ENCODE data around the gene TACC2. TPM values are rescaled to one million over a fixed set of nuclear protein-coding genes. Genes with fewer than 3 reads are reported as not detected.

TACC2 gene
- polyA plus RNA-seq, 3 donors from 2014 or later, result not detected

GRCh38 chr10:122258136-122259074, 269.4 kb downstream of the TACC2 start:
- Mint-ChIP-seq H3K9me3 (peaks cover 0 to 8% (median 5%) of the 10 kb centered on the region in 6 donors), H3K27ac (no peak overlapping the region), H3K27me3 (ENCODE audit: low read depth in 3 of 3) (peaks cover 2 to 9% (median 7%) of the 10 kb centered on the region in 3 donors)

GRCh38 chr10:122259075-122259466, 270.1 kb downstream of the TACC2 start:
- Mint-ChIP-seq H3K27ac (no peak overlapping the region), H3K4me1 (no peaks in the 10 kb centered on the region), H3K9me3 (peaks cover 0 to 9% (median 6%) of the 10 kb centered on the region in 6 donors), H3K27me3 (ENCODE audit: low read depth in 3 of 3) (peaks cover 6 to 9% (median 7%) of the 10 kb centered on the region in 3 donors), H3K4me3 (no peak overlapping the region), H3K36me3 (no peaks in the 10 kb centered on the region)
- DNase-seq, result no peak

More at GRCh38 chr10:122258136-122259074, 269.4 kb downstream of the TACC2 start:
- no peak overlapping the region for H3K4me3 Mint-ChIP-seq
- no peaks in the 10 kb centered on the region for H3K4me1 Mint-ChIP-seq
- H3K36me3 Mint-ChIP-seq, result no peaks in the 10 kb centered on the region
- no peak for DNase-seq

DNA sequence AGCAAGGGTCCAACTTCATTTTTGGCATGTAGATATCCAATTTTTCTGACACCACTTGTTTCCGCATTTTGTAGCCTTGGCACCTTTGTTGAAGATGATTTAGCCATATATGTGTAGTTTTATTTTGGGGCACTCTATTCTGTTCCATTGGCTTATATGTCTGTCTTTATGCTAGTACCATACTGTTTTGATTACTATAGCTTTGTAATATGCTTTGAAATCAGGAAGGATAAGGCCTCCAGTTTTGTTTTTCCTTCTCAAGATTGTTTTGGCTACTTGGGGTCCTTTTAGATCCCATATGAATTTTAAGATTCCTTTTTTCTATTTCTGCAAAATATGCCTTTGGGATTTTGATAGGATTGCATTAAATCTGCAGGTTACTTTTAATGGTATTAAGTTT, 272.6 kb downstream of the TACC2 start:
- Mint-ChIP-seq H3K27ac (no peak overlapping the region), H3K27me3 (ENCODE audit: low read depth in 3 of 3) (peaks cover 2 to 7% (median 6%) of the 10 kb centered on the region in 3 donors), H3K4me1 (no peaks in the 10 kb centered on the region), H3K4me3 (no peak overlapping the region), H3K36me3 (no peaks in the 10 kb centered on the region), H3K9me3 (peaks cover 0 to 9% (median 6%) of the 10 kb centered on the region in 6 donors)
- DNase-seq, result no peak

DNA sequence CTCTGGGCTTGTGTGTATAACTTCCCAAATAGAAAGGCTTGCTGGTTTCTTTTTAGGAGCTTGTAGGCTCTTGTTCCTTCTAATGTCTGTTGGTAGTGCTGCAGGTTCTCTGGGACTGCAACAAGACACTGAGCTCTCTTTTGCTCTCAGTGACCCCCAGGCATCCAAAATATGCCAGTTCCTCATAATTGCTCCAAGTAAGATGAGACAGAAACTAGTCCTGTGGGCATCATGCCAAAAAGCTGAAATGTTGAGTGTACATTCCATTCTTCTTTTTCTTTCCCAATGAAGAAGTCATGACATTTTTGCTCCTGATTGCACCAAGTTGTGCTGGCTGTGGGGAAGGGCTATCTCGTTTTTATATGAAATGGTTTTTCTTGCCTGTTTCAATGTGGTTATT, 275.0 kb downstream of the TACC2 start:
- Mint-ChIP-seq H3K27ac (no peak overlapping the region), H3K27me3 (ENCODE audit: low read depth in 3 of 3) (peaks cover 2 to 8% (median 7%) of the 10 kb centered on the region in 3 donors), H3K9me3 (peaks cover 0 to 9% (median 6%) of the 10 kb centered on the region in 6 donors), H3K36me3 (no peaks in the 10 kb centered on the region), H3K4me1 (no peaks in the 10 kb centered on the region), H3K4me3 (no peak overlapping the region)
- no peak for DNase-seq

DNA sequence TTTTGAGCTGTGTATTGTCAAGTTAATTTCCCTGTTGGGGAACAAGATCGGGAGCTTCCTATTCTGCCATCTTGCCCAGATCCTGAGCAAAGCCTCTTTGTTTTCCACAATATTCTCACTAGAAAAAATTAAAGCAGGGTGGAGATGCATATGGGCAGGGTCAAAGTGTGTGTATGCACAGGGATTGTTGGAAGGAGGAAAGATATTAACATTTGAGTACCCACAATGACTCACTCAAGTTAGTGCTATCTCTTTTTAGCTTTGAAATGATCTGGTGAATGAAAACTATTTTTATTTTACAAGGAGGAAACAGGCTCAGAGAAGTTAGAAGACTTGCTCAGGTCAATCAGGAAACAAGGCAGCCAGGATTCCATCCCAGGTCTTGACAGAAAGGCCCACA, 275.5 kb downstream of the TACC2 start:
- H3K27ac Mint-ChIP-seq, result no peak overlapping the region
- peaks cover 2 to 8% (median 7%) of the 10 kb centered on the region in 3 donors for H3K27me3 Mint-ChIP-seq (ENCODE audit: low read depth in 3 of 3)
- no peak for DNase-seq
- no peak overlapping the region for H3K4me3 Mint-ChIP-seq
- H3K4me1 Mint-ChIP-seq, result no peaks in the 10 kb centered on the region
- H3K36me3 Mint-ChIP-seq, result no peaks in the 10 kb centered on the region
- H3K9me3 Mint-ChIP-seq, result peaks cover 0 to 9% (median 6%) of the 10 kb centered on the region in 6 donors

DNA sequence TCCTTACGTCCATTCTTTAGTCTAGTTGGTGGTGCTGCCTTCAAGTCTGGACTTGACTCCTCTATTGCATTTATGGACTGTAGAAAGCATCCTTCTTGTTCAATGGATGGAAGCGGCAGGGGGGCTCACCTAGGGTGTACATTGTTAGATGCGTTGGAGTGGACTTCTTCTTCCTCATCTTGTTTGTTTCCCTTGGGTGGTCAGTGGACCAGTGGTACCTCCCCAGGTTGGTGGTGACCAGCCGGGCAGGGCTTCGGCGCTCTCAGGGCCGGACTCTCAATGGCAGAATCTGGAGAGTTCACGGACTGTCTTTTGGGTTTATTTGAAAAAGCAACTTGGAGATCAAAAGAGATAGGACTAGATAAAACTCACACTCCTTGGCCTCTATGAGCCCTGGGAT, 276.0 kb downstream of the TACC2 start:
- H3K9me3 Mint-ChIP-seq, result peaks cover 0 to 9% (median 6%) of the 10 kb centered on the region in 6 donors
- DNase-seq, result no peak
- no peaks in the 10 kb centered on the region for H3K36me3 Mint-ChIP-seq
- no peaks in the 10 kb centered on the region for H3K4me1 Mint-ChIP-seq
- no peak overlapping the region for H3K27ac Mint-ChIP-seq
- peaks cover under 1 to 8% (median 7%) of the 10 kb centered on the region in 3 donors for H3K27me3 Mint-ChIP-seq (ENCODE audit: low read depth in 3 of 3)
- H3K4me3 Mint-ChIP-seq, result no peak overlapping the region

GRCh38 chr10:122265896-122266295, 276.9 kb downstream of the TACC2 start:
- peaks cover 0 to 8% (median 7%) of the 10 kb centered on the region in 3 donors for H3K27me3 Mint-ChIP-seq (ENCODE audit: low read depth in 3 of 3)

GRCh38 chr10:122267849-122268737, 279.1 kb downstream of the TACC2 start:
- H3K27ac Mint-ChIP-seq, result no peak overlapping the region
- peak; percentile 13 to 33 (median 17) for DNase-seq
- H3K4me3 Mint-ChIP-seq, result no peak overlapping the region
- H3K36me3 Mint-ChIP-seq, result no peaks in the 10 kb centered on the region
- peaks cover 4 to 8% (median 5%) of the 10 kb centered on the region in 3 donors for H3K27me3 Mint-ChIP-seq (ENCODE audit: low read depth in 3 of 3)
- H3K9me3 Mint-ChIP-seq, result peaks cover 0 to 7% (median 3%) of the 10 kb centered on the region in 6 donors
- no peaks in the 10 kb centered on the region for H3K4me1 Mint-ChIP-seq

More at GRCh38 chr10:122265896-122266295, 276.9 kb downstream of the TACC2 start:
- DNase-seq, result no peak
- Mint-ChIP-seq H3K4me1 (no peaks in the 10 kb centered on the region), H3K27ac (no peak overlapping the region), H3K9me3 (peaks cover 0 to 9% (median 6%) of the 10 kb centered on the region in 6 donors), H3K36me3 (no peaks in the 10 kb centered on the region), H3K4me3 (no peak overlapping the region)

- peaks cover 0 to 1% (median 0%) of the 10 kb centered on the region in 6 donors for H3K9me3 Mint-ChIP-seq
- H3K4me3 Mint-ChIP-seq, result no peak overlapping the region
- H3K36me3 Mint-ChIP-seq, result no peaks in the 10 kb centered on the region
- H3K27ac Mint-ChIP-seq, result no peak overlapping the region
- no peak for DNase-seq
- H3K4me1 Mint-ChIP-seq, result no peaks in the 10 kb centered on the region
- H3K27me3 Mint-ChIP-seq (ENCODE audit: low read depth in 3 of 3), result peaks cover 2 to 4% (median 2%) of the 10 kb centered on the region in 3 donors
Measured at GRCh38 chr10:122269059-122269687, 280.2 kb downstream of the TACC2 start.

DNA sequence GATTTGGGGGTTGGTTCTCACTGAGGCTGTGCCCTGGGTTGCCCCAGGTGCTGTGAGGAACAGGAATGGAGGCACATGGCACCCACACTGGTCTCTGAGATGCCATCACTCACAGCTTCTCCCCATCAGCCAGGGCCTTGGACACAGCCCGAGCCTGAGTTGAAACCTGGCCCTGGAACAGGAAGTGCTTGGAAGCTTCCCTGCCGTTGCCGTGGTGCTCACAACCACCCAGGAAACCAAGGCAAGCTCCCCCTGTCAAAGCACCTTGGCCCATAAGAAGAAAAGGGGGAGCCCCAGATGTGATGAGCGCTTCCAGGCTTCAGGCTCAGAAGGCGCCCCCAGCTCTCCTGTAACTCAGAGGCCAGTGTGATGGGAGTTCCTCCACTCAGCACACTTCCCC, 282.1 kb downstream of the TACC2 start, which contains the start of gene BTBD16:
BTBD16 (plus strand) TSS at position 221 of the 400 bp plus-strand sequence. CDS start 3,786 bp downstream, outside the sequence.
- no peak within 1 kb of the TSS for H3K27ac Mint-ChIP-seq
- peaks cover 0 to 1% (median 0%) of the 10 kb centered on the region in 6 donors for H3K9me3 Mint-ChIP-seq
- no peak within 1 kb of the TSS for H3K4me3 Mint-ChIP-seq
- peaks cover 2 to 4% (median 2%) of the 10 kb centered on the region in 3 donors for H3K27me3 Mint-ChIP-seq (ENCODE audit: low read depth in 3 of 3)
- H3K4me1 Mint-ChIP-seq, result no peaks in the 10 kb centered on the region
- H3K36me3 Mint-ChIP-seq, result no peaks in the 10 kb centered on the region
- DNase-seq, result no peak

- Mint-ChIP-seq H3K4me3 (no peak overlapping the region), H3K27me3 (ENCODE audit: low read depth in 3 of 3) (peaks cover 0 to 4% (median 0%) of the 10 kb centered on the region in 3 donors), H3K27ac (no peak overlapping the region), H3K4me1 (no peaks in the 10 kb centered on the region), H3K36me3 (no peaks in the 10 kb centered on the region), H3K9me3 (peaks cover 0 to 1% (median 0%) of the 10 kb centered on the region in 6 donors)
- no peak for DNase-seq
Measured at GRCh38 chr10:122273966-122274545, 285.1 kb downstream of the TACC2 start.

DNA sequence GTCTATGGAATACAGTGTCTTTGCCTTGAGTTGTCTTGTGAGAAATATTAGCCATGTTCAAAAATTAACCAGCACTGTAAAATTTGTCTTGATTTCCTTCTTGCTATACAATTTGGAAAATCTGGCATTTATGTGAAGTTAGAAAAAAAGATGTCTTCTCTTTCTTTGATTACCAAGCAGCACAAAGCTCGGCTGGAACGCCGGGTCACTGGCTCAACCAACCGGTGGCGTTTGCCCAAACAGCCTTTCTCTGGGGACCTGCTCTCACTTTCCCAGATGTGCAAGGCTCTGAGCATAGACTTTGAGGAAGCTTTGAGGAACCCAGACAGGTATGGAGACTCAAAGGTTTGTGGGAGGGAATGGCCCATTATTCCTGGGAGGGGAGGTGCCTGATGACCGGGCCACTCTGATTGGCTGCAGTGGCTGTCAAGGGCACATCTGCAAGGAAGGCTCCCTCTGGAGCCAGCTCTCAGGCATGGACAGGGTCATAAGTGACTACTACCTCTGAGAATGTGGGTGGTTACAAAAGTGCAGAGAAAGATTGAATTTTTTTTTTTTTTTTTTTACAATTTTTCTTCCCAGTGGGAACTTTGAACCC, 287.7 kb downstream of the TACC2 start:
- H3K4me3 Mint-ChIP-seq, result no peak overlapping the region
- H3K27ac Mint-ChIP-seq, result no peak overlapping the region
- no peak for DNase-seq
- no peaks in the 10 kb centered on the region for H3K36me3 Mint-ChIP-seq
- no peaks in the 10 kb centered on the region for H3K4me1 Mint-ChIP-seq
- H3K9me3 Mint-ChIP-seq, result no peaks in the 10 kb centered on the region
- H3K27me3 Mint-ChIP-seq (ENCODE audit: low read depth in 3 of 3), result peaks cover 0 to 11% (median 0%) of the 10 kb centered on the region in 3 donors

Measured in immature natural killer cell (primary cell).